Kidney capillary endothelial cell (primary cell): ENCODE measurements around the gene MCUB.
"Not testable (repeated sequence)": the region's sequence is repeated elsewhere in the genome, so short reads cannot be mapped to it uniquely, and the experiment has no call there.

ENCODE experiments used
- DNase-seq: peaks from one replicate; pipeline ENCODE4 v3.0.0-alpha.2; 2018; ENCODE audit warnings: low spot score

MCUB gene

DNA sequence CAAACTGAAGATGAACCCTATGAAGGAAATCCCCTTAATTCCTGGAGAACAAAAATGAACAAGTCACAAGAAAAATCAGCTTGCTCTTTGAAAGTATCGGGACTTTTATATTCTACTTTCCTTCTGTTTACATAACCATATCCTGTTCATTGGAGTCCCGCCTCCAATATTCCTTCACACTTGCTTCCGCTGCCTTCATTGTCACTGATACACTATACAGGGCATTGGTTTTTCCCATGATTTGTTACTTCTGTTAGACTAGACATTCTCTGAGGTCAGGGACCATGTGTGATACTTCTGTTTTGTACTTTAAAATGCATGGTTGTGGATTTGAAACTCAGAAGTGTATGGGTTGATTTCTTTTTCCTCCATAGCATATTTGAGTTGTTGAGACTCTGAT lies 18.8 kb downstream of the MCUB start:
- DNase-seq, result no peak

DNA sequence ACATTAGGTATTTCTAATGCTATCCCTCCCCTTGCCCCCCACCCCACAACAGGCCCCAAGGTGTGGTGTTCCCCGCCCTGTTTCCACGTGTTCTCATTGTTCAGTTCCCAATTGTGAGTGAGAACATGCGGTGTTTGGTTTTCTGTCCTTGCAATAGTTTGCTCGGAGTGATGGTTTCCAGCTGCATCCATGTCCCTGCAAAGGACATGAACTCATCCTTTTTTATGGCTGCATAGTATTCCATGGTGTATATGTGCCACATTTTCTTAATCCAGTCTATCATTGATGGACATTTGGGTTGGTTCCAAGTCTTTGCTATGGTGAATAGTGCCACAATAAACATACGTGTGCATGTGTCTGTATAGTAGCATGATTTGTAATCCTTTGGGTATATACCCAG lies 20.0 kb downstream of the MCUB start:
- not testable (repeated sequence) for DNase-seq

DNA sequence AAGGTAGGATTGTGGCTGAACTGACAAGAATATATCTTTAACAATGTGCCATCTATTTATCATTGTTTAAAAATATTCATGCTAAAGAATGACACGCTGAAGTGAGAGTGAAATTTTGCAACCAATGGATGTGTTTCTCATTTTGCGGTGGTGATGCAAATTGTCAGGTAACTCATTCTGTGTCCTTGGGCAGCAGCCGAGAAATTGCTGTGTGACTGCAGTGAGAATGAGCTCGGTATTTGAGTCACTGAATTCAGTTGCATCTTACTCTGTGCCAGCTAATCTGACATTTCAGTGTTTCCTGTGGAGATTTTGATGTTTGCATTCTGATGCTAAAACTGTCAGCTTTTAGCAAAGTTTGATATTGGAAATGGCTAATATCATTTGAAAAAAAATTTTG lies 28.1 kb downstream of the MCUB start:
- no peak for DNase-seq

DNA sequence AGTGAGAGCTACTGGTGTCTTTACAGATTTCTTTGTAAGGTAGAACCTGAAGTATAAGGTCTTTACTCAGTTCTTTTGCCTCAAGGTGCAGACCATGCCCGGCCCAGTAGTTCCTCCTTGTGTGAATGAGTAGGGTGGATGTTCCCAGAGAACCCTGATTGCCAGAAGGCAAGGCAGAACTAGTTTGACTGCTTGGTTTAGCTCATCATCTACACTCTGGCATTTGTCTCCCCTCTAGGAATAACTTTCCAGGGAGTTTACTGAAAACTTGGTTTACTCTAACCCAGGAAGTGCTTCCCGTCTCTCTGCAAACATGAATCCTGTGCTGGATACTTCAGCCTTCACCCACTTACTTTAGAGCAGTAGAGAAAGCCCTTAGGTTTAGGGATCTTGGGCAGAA lies 29.1 kb downstream of the MCUB start:
- no peak for DNase-seq

DNA sequence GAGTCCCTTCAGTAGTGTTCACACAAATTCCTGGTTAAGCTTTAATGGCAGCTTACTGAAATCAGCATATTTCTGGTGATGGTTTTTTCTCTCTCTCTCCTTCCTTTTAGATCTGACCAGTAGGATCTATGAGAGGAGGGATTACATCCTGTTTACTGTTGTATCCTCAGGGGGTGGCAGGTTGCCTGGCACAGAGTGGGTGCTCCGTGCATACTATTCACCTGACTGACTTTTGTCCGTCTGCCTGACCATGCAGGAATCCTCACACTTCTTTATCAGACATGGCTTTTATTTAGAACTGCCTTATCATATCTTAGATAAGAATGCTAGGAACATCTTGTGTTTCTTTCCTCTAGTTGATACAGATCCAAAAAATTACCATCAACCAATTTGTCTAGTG lies 29.6 kb downstream of the MCUB start:
- DNase-seq, result no peak

DNA sequence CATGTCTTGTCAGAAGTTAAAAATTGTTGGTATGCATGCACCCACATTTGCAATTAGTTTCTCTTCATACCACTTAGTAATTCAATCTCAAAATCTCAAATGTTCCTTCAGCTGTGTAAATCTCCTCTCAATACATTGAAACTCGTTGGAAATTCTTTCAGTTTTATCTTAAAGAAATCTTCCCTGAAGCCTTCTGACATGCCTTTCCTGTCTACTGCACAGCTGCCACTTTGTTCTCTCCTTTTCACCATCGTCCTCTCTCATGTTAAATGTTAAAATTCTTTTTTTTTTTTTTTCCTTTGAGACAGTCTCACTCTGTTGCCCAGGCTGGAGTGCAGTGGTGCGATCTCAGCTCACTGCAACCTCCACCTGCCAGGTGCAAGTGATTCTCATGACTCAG lies 30.9 kb downstream of the MCUB start:
- no peak for DNase-seq

DNA sequence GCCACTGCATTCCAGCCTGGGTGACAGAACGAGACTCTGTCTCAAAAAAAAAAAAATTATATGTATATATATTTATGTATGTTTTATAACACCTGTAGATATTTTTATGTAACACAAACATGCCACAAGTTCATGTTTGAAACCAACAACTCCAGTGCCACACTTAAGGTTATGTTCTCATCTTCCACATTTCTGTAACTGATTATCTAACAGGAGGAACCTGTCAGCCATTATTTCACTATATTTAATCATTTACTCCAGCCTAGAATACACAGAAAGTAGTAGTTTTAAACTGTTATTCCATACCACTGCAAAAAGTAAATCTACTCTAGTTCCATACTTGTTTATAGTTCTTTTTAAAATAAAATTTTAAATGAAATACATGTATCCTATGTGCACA lies 32.3 kb downstream of the MCUB start:
- DNase-seq, result no peak

DNA sequence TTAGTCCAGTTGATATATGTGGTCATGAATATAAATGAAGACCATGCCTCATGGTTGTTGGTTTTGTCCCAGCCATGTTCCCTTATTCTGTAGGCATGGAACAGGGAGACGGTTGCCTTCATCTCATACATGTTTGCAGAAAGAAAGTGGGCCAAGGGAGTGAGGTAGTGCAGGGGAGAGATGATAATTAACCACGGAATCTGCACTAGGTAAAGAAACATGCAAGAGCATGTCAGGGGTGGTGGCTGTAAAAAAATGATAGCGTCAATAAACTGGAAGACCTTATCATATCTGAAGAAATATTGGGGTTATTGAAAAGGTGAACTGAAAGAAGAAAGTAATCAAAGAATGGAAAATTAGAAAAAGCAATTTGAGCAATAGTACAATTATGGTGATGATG lies 35.1 kb downstream of the MCUB start:
- DNase-seq, result not testable (repeated sequence)

DNA sequence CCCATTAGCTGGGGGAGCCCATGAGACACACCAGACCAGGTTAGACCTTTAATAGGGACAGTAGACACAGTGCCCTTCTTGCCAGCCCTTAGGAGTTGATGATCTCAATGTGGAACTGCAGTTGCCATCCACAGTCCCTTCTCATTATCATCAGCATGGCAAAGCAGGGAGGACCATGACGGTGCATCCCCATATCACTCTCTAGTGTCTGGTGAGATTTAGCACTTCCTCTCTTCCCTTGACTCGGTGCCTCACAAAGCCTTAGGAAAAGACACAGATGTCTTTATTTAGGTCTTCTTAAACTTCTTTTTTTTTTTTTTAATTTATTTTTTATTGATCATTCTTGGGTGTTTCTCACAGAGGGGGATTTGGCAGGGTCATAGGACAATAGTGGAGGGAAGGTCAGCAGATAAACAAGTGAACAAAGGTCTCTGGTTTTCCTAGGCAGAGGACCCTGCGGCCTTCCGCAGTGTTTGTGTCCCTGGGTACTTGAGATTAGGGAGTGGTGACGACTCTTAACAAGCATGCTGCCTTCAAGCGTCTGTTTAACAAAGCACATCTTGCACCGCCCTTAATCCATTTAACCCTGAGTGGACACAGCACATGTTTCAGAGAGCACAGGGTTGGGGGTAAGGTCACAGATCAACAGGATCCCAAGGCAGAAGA lies 36.5 kb downstream of the MCUB start:
- DNase-seq, result not testable (repeated sequence)

DNA sequence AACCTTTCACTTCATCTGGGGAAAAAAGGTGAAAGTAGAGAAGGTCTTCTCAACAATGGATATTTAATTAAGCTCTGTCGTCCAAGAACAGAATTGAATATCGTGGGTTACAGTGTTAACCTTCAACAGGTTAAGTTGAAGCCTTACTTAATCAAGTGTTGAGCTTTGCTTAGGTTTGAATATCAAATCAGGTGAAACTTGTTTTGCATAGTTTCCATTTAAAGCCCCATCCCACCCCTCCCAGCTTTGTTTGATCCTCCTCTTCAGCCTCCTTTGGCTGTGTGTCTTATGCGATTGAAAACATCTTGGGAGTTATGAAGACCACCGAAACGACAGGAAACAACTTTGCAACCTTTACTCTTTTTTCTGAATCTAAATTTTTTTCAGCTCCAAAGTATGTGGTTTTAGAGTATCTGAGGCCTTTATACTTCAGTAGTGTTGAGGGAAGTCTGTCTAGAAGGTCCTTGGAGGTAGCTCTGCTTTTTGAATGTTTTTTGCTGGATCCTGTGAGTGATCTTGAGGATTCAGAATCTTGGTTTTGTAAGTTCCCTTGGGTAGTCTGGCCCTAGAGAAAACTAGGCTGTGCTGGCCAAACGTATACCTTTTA lies 39.1 kb downstream of the MCUB start:
- DNase-seq, result no peak

DNA sequence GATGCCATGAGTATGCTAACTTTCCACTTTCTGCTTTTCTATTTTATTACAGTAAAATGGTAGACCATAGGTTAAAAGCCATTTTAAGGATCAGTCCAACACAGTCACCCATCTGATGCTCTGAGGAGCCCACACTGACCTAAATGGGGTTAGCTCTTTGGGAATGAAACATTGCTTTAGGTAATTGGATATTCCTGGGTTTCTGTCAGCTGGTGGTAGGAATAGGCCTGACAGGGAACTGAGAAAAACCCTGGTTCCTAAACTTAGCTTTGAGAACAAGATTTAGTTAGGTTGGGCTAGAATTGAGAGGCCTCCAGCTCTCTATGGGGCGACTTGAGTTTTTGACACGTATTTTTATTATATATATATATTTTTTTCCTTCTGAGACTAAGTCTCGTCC lies 40.4 kb downstream of the MCUB start:
- no peak for DNase-seq

DNA sequence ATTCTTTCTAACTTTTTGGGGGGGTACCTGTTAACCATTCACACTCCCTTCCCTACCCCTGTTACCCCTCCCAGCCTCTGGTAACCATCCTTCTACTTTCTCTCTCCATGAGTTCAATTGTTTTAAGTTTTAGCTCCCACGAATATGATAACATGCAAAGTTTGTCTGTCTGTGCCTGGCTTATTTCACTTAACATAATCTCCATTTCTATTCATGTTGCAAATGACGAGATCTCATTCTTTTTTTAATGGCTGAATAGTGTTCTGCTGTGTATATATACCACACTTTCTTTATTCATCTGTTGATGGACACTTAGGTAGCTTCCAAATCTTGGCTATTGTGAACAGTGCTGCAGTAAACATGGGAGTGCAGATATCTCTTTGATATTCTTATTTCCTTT lies 41.3 kb downstream of the MCUB start:
- no peak for DNase-seq

DNA sequence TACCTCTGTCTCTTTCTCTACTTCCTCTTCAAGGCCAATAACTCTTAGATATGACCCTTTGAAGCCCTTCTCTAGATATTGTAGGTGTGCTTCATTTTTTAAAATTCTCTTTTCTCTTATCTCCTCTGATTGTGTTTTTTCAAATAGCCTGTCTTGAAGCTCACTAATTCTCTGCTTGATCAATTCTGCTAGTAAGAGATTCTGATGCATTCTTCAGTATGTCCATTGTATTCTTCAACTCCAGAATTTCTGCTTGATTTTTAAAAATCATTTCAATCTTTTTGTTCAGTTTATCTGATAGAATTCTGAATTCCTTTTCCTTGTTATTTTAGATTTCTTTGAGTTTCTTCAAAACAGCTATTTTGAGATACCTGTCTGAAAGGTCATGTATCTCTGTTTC lies 47.9 kb downstream of the MCUB start:
- DNase-seq, result no peak

DNA sequence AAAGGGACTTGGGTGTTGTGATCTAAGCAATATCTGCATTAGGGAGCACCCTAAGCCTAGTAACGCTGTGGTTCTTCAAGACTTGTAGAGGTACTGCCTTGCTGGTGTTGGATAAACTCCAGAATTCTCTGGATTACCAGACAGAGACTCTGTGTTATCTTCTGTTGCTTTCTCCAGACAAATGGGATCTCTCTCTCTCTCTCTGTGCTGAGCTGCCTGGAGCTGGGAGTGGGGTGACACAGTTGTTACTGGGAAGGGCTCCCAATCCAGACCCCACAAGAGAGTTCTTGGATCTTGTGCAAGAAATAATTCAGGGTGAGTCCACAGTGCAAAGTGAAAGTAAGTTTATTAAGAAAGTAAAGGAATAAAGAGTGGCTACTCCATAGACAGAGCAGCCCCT lies 48.8 kb downstream of the MCUB start:
- DNase-seq, result no peak

DNA sequence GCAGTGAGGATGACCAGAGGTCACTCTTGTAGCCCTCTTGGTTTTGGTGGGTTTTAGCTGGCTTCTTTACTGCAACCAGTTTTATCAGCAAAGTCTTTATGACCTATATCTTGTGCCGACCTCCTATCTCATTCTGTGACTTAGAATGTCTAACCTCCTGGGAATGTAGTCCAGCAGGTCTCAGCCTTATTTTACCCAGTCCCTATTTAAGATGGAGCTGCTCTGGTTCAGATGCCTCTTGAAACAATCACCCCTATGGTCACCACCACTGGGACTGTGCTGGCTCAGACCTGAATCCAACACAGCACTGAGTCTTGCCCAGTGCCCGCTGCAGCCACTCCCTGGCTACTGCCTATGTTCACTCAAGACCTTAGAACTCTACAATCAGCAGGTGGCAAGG lies 49.4 kb downstream of the MCUB start:
- DNase-seq, result no peak

DNA sequence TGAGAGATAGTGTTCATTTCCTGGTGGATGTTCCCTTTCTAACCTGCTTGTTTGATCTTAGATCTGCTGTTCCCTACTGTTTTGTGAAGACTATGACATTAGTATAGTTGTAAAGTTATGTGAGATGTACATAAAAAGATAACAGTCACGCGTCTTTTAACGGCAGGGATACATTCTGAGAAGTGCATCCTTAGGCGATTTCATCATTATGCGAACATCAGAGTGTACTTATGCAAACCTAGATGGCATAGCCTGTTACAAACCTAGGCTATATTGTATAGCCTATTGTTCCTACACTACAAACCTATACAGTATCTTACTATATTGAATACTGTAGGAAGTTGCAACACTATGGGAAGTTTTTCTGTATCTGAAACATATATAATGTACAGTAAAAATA lies 50.4 kb downstream of the MCUB start:
- DNase-seq, result no peak

DNA sequence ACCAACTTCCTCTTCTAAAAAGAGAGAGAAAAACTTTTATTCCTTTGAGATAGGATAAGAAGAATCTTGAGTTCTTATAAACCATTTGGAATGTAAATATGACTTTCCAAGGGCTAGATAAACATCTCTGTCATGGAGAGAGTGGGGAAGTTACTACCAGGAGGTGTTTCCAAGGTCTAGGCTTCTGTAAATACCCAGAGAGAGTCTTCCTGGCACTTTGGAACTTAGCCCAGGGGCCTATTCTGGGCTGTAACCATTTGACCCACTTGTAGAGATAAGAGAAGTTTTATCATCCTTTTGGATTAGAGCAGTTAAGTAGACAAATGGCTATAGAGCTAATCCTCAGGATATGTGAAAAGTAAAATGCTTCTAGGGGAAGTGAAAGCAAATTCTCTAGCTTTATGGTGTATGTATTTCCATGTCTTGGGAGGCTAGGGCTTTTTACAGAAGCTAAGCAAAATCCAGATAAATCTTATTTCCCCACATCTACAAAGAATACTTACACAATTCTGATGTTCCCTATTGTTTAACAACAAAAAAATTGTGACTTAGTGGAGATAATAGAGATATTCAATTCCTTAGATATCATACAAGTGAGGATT lies 51.1 kb downstream of the MCUB start:
- no peak for DNase-seq

DNA sequence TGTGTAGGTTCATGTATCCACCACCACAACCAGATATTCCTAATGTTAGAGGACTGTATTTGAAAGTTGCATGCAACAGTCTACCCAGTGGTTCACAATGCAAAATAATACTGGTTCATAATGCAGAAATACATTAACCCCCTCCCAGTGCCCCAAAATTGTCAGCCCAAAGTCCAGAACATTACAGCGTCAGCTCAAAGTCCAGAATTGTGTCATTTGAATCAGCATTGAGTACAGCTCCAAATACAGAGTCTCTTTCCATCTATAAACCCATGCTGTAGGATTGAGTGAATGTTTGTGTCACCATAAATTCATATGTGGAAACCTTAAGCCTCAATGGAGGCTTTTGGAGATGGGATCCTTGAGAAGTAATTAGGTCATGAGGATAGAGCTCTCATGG lies 54.0 kb downstream of the MCUB start:
- no peak for DNase-seq

DNA sequence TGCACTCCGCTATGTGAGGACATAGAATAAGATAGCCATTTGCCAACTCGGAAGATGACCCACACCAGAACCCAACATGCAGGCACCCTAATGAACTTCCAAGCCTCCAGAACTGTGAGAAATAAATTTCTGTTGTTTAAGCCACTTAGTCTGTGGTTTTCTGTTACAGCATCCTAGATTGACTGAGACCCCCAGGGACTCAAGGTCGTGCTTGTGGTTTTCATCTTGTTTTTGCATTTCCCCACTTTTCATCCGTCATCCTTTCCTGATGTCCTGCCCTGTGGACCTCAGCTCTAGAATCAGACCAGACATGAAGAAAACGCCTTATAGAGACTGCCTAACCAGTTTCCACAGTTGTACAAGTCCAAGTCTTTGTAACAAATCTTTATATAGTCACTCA lies 54.4 kb downstream of the MCUB start:
- no peak for DNase-seq

DNA sequence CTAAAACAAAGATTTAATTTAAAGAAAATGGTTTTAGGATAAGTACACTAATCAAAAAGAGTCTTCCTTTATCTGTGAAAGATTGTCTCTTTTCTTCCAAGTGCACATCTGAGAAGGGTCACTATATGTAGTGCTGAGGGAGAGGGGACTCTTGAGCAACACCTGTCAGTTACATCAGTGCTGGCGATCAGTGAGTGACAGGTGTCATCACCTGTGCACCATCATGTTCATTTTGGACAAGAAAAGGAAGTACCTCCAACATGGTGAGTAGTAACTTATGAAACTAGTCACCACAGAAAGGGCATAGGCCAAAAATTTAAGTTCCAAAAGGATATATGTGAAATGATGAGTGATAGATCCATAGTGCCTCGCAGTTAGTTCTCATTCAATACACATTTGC lies 55.7 kb downstream of the MCUB start:
- DNase-seq, result no peak

DNA sequence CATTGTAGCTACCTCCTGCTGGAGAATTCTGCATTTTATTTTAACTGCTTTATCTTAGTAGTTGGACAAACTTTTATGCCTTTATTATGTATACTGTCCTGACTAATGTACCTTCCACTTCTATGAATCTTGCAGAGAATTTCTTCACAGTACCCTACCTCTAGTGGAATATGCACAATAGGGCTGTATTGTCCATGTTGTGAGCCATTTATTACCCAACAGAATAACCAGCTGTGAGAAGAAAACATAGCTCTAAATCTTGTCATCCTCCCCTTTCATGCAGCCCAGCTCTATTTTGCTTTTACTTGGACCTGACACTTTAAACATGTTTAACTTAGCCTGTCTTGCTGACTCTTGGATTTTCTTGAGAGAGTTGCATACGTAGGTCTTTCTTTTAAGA lies 56.2 kb downstream of the MCUB start:
- no peak for DNase-seq

DNA sequence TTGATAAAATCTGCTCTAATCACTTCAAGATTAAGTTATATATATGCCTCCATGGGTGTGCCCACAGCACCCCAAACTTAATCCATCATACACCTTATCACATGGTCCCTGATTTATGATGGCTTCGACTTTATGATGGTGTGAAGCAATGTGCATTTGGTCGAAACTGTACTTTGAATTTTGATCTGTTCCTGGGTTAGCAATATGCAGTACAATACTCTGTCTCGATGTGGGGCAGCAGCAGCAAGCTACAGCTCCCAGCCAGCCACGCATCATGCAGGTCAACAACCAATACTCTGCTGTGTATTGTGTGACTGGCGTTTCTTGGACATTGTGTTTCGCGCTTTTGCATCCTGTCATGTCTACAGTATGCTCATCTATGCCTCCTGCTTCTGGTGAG lies 62.6 kb downstream of the MCUB start:
- no peak for DNase-seq

DNA sequence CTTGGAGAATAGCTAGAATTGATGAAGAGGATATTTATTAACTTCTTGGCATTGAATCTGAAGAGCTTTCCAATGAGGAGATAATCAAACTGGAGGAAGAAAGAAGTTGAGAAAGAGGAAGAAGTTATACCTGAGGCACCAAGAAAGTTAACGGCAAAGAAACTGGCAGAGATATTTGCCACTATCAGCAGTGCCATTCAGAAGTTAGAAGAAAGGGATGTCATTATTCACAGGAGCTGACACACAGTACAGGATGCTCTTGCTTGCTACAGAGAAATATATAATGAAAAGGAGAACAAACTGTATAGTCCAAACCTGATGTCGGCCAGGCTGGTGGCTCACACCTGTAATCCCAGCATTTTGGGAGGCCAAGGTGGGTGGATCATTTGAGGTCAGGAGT lies 64.5 kb downstream of the MCUB start:
- no peak for DNase-seq

DNA sequence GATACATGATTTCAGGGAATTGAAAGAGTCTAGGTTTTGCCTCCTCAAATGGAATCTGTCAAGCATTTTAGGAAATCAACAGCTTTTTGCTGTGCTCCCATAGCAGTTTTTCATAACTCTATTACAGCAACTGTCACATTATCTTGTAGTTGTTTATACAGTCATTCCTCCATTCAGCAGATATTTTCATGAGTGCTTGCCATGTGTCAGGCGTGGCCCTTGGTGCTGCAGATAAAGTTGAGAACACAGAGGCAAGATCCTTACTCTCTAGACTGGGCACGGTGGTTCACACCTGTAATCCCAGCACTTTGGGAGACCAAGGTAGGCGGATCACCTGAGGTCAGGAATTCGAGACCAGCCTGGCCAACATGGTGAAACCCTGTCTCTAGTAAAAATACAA lies 67.3 kb downstream of the MCUB start:
- no peak for DNase-seq
